Fibroblast of lung (primary cell): ENCODE measurements around the gene USP15.

Experiments used
- EZH2 ChIP-seq: IDR thresholded peaks from 2 replicates; pipeline ENCODE4 v1.5.1; 2012; ENCODE audit warnings: low read length, control low read depth, mild to moderate bottlenecking; ENCODE audit errors: missing control alignments
- TF ChIP-seq, protein P1 (sequence below), 2 donors: IDR thresholded peaks in 1 of 2; conservative IDR thresholded peaks in 1 of 2; 1 replicate in 1 of 2; 2 replicates in 1 of 2; pipeline ENCODE4 v1.5.1; 2011 to 2012; ENCODE audit warnings: low read length in 2 of 2, control low read depth in 1 of 2, inconsistent platforms in 1 of 2, low read depth in 1 of 2, mild to moderate bottlenecking in 1 of 2

DNA sequence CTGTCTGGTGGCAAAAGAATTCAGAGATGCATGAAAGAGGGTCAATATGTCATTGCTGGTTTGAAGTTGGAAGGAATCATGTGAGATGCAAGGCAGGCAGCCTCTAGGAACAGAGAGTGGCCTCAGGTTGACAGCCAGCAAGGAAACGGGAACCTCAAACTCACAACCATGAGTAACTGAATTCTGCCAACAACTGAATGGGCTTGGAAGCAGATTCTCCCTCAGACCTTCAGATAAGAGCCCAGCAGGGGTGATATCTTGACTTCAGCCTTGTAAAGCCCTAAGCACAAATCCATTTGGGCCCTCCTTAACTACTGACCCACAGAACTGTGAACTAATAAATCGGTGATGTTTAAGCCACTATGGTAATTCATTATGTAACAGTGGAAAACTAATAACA is 35.8 kb downstream of the USP15 start:
- TF ChIP-seq, protein P1, sequence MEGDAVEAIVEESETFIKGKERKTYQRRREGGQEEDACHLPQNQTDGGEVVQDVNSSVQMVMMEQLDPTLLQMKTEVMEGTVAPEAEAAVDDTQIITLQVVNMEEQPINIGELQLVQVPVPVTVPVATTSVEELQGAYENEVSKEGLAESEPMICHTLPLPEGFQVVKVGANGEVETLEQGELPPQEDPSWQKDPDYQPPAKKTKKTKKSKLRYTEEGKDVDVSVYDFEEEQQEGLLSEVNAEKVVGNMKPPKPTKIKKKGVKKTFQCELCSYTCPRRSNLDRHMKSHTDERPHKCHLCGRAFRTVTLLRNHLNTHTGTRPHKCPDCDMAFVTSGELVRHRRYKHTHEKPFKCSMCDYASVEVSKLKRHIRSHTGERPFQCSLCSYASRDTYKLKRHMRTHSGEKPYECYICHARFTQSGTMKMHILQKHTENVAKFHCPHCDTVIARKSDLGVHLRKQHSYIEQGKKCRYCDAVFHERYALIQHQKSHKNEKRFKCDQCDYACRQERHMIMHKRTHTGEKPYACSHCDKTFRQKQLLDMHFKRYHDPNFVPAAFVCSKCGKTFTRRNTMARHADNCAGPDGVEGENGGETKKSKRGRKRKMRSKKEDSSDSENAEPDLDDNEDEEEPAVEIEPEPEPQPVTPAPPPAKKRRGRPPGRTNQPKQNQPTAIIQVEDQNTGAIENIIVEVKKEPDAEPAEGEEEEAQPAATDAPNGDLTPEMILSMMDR (conservative IDR thresholded peaks at IDR 0.05 in 1 of 2, IDR thresholded peaks at IDR 0.05 in 1 of 2; ENCODE audit: low read depth in 1 of 2, low read length in 2 of 2), result no peak
- TF ChIP-seq EZH2, result no peak
